Keratinocyte (primary cell): ENCODE data around the gene AKR1C8. TPM values are rescaled to one million over a fixed set of nuclear protein-coding genes. Genes with fewer than 3 reads are reported as not detected.

ENCODE experiments used
- DNase-seq: peaks from one replicate; pipeline ENCODE4 v3.0.0-alpha.2; 2011; ENCODE audit warnings: low read depth, missing footprints, low spot score
- FAIRE-seq: peaks from 2 replicates; lab custom pipeline; 2011; peaks lifted over from hg19 to GRCh38; lab: Jason Lieb, UNC
- H2AFZ ChIP-seq: 2 replicates; pipeline ENCODE4 v1.6.0; 2012; ENCODE audit warnings: low read length, control low read depth, inconsistent platforms; ENCODE audit not compliant: control insufficient read depth
- H3K27ac ChIP-seq: 2 replicates; pipeline ENCODE4 v1.5.1; 2011; ENCODE audit warnings: low read length; ENCODE audit not compliant: control insufficient read depth, insufficient read depth
- H3K27me3 ChIP-seq: 3 replicates; pipeline ENCODE4 v1.6.0; 2011; ENCODE audit warnings: low read length; ENCODE audit not compliant: control insufficient read depth, insufficient read depth; ENCODE audit errors: extremely low read depth
- H3K36me3 ChIP-seq, 2 experiments: 2 replicates in 1 of 2; 3 replicates in 1 of 2; pipeline ENCODE4 v1.5.1; 2011; ENCODE audit warnings: low read length in 2 of 2, mild to moderate bottlenecking in 1 of 2; ENCODE audit not compliant: control insufficient read depth in 2 of 2, insufficient read depth in 2 of 2; ENCODE audit errors: extremely low read depth in 1 of 2
- H3K4me1 ChIP-seq: 3 replicates; pipeline ENCODE4 v1.5.1; 2011; ENCODE audit warnings: low read length; ENCODE audit not compliant: control insufficient read depth, insufficient read depth; ENCODE audit errors: extremely low read depth
- H3K4me2 ChIP-seq: 3 replicates; pipeline ENCODE4 v1.6.0; 2011; ENCODE audit warnings: low read depth, low read length; ENCODE audit not compliant: control insufficient read depth, insufficient read depth; ENCODE audit errors: extremely low read depth
- H3K4me3 ChIP-seq, 3 experiments: fragments of 200-600 bp in 1 of 3; sonication (generic) in 1 of 3; 2 replicates in 2 of 3; 3 replicates in 1 of 3; pipeline ENCODE4 v1.5.1; 2011 to 2016; ENCODE audit warnings: low read length in 3 of 3, mild to moderate bottlenecking in 3 of 3, control low read depth in 2 of 3, inconsistent platforms in 1 of 3, low read depth in 1 of 3, mixed read lengths in 1 of 3, mixed run types in 1 of 3, moderate library complexity in 1 of 3; ENCODE audit not compliant: control insufficient read depth in 2 of 3, insufficient read depth in 2 of 3; ENCODE audit errors: extremely low read depth in 1 of 3
- H3K79me2 ChIP-seq: 2 replicates; pipeline ENCODE4 v1.6.0; 2012; ENCODE audit warnings: low read length; ENCODE audit not compliant: control insufficient read depth, insufficient read depth
- H3K9ac ChIP-seq: 3 replicates; pipeline ENCODE4 v1.6.0; 2011; ENCODE audit warnings: low read length; ENCODE audit not compliant: control insufficient read depth, insufficient read depth; ENCODE audit errors: extremely low read depth
- H3K9me1 ChIP-seq: 3 replicates; pipeline ENCODE4 v1.6.0; 2011; ENCODE audit warnings: low read length; ENCODE audit not compliant: control insufficient read depth, insufficient read depth; ENCODE audit errors: extremely low read depth
- H3K9me3 ChIP-seq: 2 replicates; pipeline ENCODE4 v1.5.1; 2012; ENCODE audit warnings: low read depth, low read length; ENCODE audit not compliant: control insufficient read depth
- H4K20me1 ChIP-seq: 3 replicates; pipeline ENCODE4 v1.6.0; 2011; ENCODE audit warnings: low read length; ENCODE audit not compliant: control insufficient read depth, insufficient read depth; ENCODE audit errors: extremely low read depth
- CTCF ChIP-seq, 3 experiments: IDR thresholded peaks in 1 of 3; conservative IDR thresholded peaks in 1 of 3; optimal IDR thresholded peaks in 1 of 3; 2 replicates in 2 of 3; 3 replicates in 1 of 3; pipeline versions ENCODE3 to v1.5.1; 2011; ENCODE audit warnings: low read length in 3 of 3, mild to moderate bottlenecking in 3 of 3, moderate library complexity in 2 of 3, control low read depth in 1 of 3, inconsistent platforms in 1 of 3; ENCODE audit not compliant: insufficient read depth in 2 of 3; ENCODE audit errors: extremely low read depth in 1 of 3
- EZH2 ChIP-seq: IDR thresholded peaks from one replicate; pipeline ENCODE4 v1.6.1; 2012; ENCODE audit warnings: inconsistent platforms, mild to moderate bottlenecking, low read length, moderate library complexity
- dilution Hi-C: fragments of 300-500 bp; cut with MboI; formaldehyde crosslinking; loops from one replicate; pipeline ENCODE4 v1.7.0; 2020; ENCODE audit warnings: low sequenced_read_pairs; ENCODE audit not compliant: extremely low pct_ligation_motif_present
- polyA plus RNA-seq, 5 experiments: library from polyadenylated mRNA; depleted of rRNA in 3 of 5; stranded (reverse) in 3 of 5; stranded (forward) in 1 of 5; unstranded in 1 of 5; fragments of >200 nt; gene quantifications; 1 replicate in 1 of 5; 2 replicates in 3 of 5; 3 replicates in 1 of 5; pipeline versions ENCODE4 v1.2.1 to v1.2.3, GENCODE V29; 2011 to 2012; ENCODE audit warnings: missing spikeins in 2 of 5, low read depth in 1 of 5, low replicate concordance in 1 of 5

The AKR1C8 gene
- polyA plus RNA-seq, 1 donor (not counting 4 experiments of a cell fraction or from before 2014, with no cell fraction given) = not detected

- no peak for TF ChIP-seq EZH2
- no peak for TF ChIP-seq CTCF (optimal IDR thresholded peaks at IDR 0.05 in 1 of 3, IDR thresholded peaks at IDR 0.05 in 1 of 3, conservative IDR thresholded peaks at IDR 0.05 in 1 of 3; ENCODE audit: extremely low read depth in 1 of 3, insufficient read depth in 2 of 3, low read length in 3 of 3)
- no peak overlapping the region for H2AFZ ChIP-seq
- no peaks in the 10 kb centered on the region for H3K9me3 ChIP-seq
- no peaks in the 10 kb centered on the region for H3K36me3 ChIP-seq
- no peaks in the 10 kb centered on the region for H4K20me1 ChIP-seq
- no peaks in the 10 kb centered on the region for H3K4me1 ChIP-seq
- no peak overlapping the region for H3K4me2 ChIP-seq
- FAIRE-seq (no peak), DNase-seq (no peak)
- H3K27me3 ChIP-seq = no peaks in the 10 kb centered on the region
- H3K9me1 ChIP-seq = no peaks in the 10 kb centered on the region
- no peak overlapping the region for H3K27ac ChIP-seq
- no peak overlapping the region for H3K4me3 ChIP-seq
- H3K9ac ChIP-seq = no peak overlapping the region
- no peaks in the 10 kb centered on the region for H3K79me2 ChIP-seq
- dilution Hi-C loops = no loop called here
These were observed 49.4 kb downstream of the AKR1C8 start for GRCh38 chr10:5135581-5135980.

GRCh38 chr10:5125315-5126044 lies 59.5 kb downstream of the AKR1C8 start:
- Histone ChIP-seq H3K79me2 (no peaks in the 10 kb centered on the region), H3K9me1 (no peaks in the 10 kb centered on the region), H3K4me2 (no peak overlapping the region), H2AFZ (no peak overlapping the region), H3K4me3 (no peak overlapping the region), H3K27ac (no peak overlapping the region), H3K9ac (no peak overlapping the region), H4K20me1 (no peaks in the 10 kb centered on the region), H3K36me3 (no peaks in the 10 kb centered on the region), H3K4me1 (no peaks in the 10 kb centered on the region), H3K27me3 (peaks cover 4% of the 10 kb centered on the region), H3K9me3 (no peaks in the 10 kb centered on the region)
- DNase-seq (no peak), FAIRE-seq (no peak)
- TF ChIP-seq EZH2 (no peak), CTCF (optimal IDR thresholded peaks at IDR 0.05 in 1 of 3, IDR thresholded peaks at IDR 0.05 in 1 of 3, conservative IDR thresholded peaks at IDR 0.05 in 1 of 3; ENCODE audit: extremely low read depth in 1 of 3, insufficient read depth in 2 of 3, low read length in 3 of 3) (no peak)
- dilution Hi-C loops = no loop called here
